ENCODE data around the gene SERGEF. TPM values are rescaled to one million over a fixed set of nuclear protein-coding genes. Genes with fewer than 3 reads are reported as not detected.

Gene SERGEF
- total RNA-seq, 2 donors from 2014 or later, result 23.2 to 36.2 TPM

- H3K4me3 ChIP-seq, result no peak overlapping the region
- no peaks in the 10 kb centered on the region for H3K36me3 ChIP-seq
- H3K27me3 ChIP-seq, result no peaks in the 10 kb centered on the region
- intact Hi-C loops (cut with DNase I), result no loop called here
- H3K9ac ChIP-seq (ENCODE audit: low read depth in 2 of 2, low read length in 2 of 2), result no peak overlapping the region
- H3K9me3 ChIP-seq, result no peaks in the 10 kb centered on the region
- no peaks in the 10 kb centered on the region for H3K4me1 ChIP-seq
- TF ChIP-seq CTCF (IDR thresholded peaks at IDR 0.05), result no peak
- H3K27ac ChIP-seq, result no peak overlapping the region
- no peak for DNase-seq
Observed at GRCh38 chr11:17751558-17751957, 261.3 kb downstream of the SERGEF start.

DNA sequence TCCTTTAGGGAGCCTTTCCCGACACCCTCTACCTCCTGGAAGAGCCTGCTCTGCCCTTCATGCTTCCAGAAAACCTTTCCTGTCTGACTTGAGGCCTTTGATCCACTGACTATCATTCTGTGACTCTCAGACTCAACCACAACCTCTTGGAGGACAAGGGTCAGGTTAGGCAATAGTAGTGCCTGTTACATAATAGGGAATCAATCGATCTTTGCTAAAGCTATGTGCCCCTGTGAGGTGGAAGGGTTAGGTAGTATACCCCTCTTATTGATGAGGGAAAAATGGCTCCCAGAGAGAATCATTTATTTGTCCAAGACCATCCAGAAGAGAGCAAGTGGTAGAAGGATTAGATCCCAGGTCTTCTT is 262.1 kb downstream of the SERGEF start:
- DNase-seq, result no peak
- intact Hi-C loops (cut with DNase I), result no loop called here
- TF ChIP-seq CTCF (IDR thresholded peaks at IDR 0.05), result no peak

DNA sequence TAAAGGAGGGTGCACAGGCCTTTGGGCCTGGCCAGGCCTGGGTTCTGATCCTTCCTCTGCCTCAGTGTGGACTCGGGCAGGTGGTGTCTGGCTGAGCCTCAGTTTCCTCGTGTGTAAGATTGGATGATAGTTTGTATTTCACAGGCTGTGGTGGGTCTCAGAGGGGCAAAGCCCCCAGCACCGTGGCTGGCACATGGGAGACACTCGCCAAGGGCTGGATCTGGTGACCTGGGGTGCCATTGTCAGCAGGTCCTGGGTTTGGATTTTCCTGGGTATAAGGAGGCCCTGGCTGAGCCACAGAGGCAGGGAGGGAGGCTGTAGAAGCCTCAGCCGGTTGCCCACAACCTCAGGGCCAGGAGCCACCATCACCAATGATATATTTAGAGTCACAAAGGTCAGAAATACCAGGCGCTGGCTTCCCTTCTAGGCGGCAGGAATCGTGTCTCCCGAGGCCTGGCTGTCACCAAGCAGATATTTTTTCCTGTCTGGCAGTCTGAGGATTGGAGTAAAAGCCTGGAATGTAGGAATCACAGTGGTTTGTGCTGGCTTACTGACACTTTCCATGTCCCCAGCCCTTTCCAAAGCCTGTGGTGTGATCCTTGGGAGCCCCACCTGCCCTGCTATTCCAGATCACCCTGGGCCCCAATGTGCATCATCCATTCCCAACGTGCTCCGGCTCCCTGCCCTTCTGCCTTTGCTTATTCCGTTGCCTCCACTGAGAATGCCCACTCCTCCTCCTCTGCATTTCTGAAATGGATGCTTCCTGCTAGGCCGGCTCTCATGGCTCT is 262.6 kb downstream of the SERGEF start:
- Histone ChIP-seq H3K9me3 (no peaks in the 10 kb centered on the region), H3K27ac (no peak overlapping the region), H3K36me3 (no peaks in the 10 kb centered on the region), H3K4me3 (no peak overlapping the region), H3K27me3 (no peaks in the 10 kb centered on the region), H3K4me1 (no peaks in the 10 kb centered on the region), H3K9ac (ENCODE audit: low read depth in 2 of 2, low read length in 2 of 2) (no peak overlapping the region)
- no peak for DNase-seq
- intact Hi-C loops (cut with DNase I), result no loop called here
- no peak for TF ChIP-seq CTCF (IDR thresholded peaks at IDR 0.05)

More for the DNA sequence above, 262.1 kb downstream of the SERGEF start:
- H3K9ac ChIP-seq (ENCODE audit: low read depth in 2 of 2, low read length in 2 of 2), result no peak overlapping the region
- H3K9me3 ChIP-seq, result no peaks in the 10 kb centered on the region
- no peak overlapping the region for H3K4me3 ChIP-seq
- no peak overlapping the region for H3K27ac ChIP-seq
- H3K36me3 ChIP-seq, result no peaks in the 10 kb centered on the region
- no peaks in the 10 kb centered on the region for H3K27me3 ChIP-seq
- no peaks in the 10 kb centered on the region for H3K4me1 ChIP-seq

- Histone ChIP-seq H3K4me3 (no peak overlapping the region), H3K4me1 (no peaks in the 10 kb centered on the region), H3K9me3 (no peaks in the 10 kb centered on the region), H3K9ac (ENCODE audit: low read depth in 2 of 2, low read length in 2 of 2) (no peak overlapping the region), H3K36me3 (no peaks in the 10 kb centered on the region), H3K27ac (no peak overlapping the region), H3K27me3 (no peaks in the 10 kb centered on the region)
- no peak for TF ChIP-seq CTCF (IDR thresholded peaks at IDR 0.05)
- intact Hi-C loops (cut with DNase I), result no loop called here
- DNase-seq, result no peak
Observed at GRCh38 chr11:17748761-17749721, 263.8 kb downstream of the SERGEF start.

GRCh38 chr11:17748044-17748443 is 264.8 kb downstream of the SERGEF start:
- H3K9ac ChIP-seq (ENCODE audit: low read depth in 2 of 2, low read length in 2 of 2), result no peak overlapping the region
- DNase-seq, result no peak
- H3K27ac ChIP-seq, result no peak overlapping the region
- no peak for TF ChIP-seq CTCF (IDR thresholded peaks at IDR 0.05)
- no peaks in the 10 kb centered on the region for H3K36me3 ChIP-seq
- no peaks in the 10 kb centered on the region for H3K4me1 ChIP-seq
- no peak overlapping the region for H3K4me3 ChIP-seq
- H3K9me3 ChIP-seq, result no peaks in the 10 kb centered on the region
- H3K27me3 ChIP-seq, result no peaks in the 10 kb centered on the region
- intact Hi-C loops (cut with DNase I), result no loop called here
